ENCODE data around the gene AOAH.

GRCh38 chr7:36638586-36639263 lies 85.6 kb downstream of the AOAH start:
- TF ChIP-seq CTCF (IDR thresholded peaks at IDR 0.05; ENCODE audit: low read depth, low read length, poor library complexity, severe bottlenecking) (no peak), EZH2phosphoT487 (IDR thresholded peaks at IDR 0.05; ENCODE audit: borderline replicate concordance, low read length) (no peak)

Measured in DOHH2 (cell line).